ENCODE measurements around the gene DAPK2.

DNA sequence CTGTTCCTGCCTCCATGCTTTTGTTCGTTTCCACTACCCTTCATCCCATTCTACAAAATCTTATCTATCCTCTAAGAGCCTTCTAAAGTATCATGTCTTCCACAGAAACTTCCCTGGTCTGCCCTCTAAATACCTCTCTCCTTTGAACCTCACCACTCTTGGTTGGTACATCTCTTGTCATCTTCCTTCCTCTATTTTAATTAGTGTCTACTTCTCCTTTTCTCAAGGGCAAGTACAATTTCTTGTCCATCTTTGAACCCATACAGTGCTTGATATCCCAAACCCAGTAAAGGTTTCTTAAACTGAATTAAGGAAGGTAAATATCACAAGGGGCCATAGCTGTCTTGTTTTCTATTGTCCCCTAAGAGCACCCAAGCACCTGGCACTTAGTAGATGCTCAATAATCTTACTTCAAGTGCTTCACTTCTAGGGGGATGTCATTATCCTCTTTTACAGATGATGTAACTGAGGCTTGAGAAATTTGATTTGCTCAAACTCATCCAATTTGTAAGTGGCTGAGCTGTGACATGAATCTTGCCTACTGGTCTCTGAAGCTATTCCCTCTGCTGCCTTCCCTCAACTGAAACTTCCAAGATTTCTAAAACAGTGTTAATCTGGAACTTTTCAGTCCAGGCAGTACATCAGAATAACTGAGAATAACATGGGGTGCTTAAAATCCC, 2.6 kb upstream of the DAPK2 start:
- TF ChIP-seq, protein P1, sequence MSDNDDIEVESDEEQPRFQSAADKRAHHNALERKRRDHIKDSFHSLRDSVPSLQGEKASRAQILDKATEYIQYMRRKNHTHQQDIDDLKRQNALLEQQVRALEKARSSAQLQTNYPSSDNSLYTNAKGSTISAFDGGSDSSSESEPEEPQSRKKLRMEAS (CRISPR knock-in tag; IDR thresholded peaks at IDR 0.05), result no peak
- TF ChIP-seq, protein P2, sequence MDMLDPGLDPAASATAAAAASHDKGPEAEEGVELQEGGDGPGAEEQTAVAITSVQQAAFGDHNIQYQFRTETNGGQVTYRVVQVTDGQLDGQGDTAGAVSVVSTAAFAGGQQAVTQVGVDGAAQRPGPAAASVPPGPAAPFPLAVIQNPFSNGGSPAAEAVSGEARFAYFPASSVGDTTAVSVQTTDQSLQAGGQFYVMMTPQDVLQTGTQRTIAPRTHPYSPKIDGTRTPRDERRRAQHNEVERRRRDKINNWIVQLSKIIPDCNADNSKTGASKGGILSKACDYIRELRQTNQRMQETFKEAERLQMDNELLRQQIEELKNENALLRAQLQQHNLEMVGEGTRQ (CRISPR knock-in tag; IDR thresholded peaks at IDR 0.05), result no peak
- TF ChIP-seq FOXP1 (CRISPR knock-in tag; IDR thresholded peaks at IDR 0.05; ENCODE audit: borderline replicate concordance) (no peak), IRF2 (CRISPR knock-in tag; IDR thresholded peaks at IDR 0.05; ENCODE audit: borderline replicate concordance, low read depth) (no peak), CREB1 (CRISPR knock-in tag; IDR thresholded peaks at IDR 0.05) (no peak), CBFB (CRISPR knock-in tag; IDR thresholded peaks at IDR 0.05; ENCODE audit: low read depth) (no peak), MYBL2 (CRISPR knock-in tag; IDR thresholded peaks at IDR 0.05) (no peak), TEAD4 (CRISPR knock-in tag; IDR thresholded peaks at IDR 0.05) (no peak), GABPB1 (CRISPR knock-in tag; IDR thresholded peaks at IDR 0.05) (no peak)
- TF ChIP-seq, protein P3, sequence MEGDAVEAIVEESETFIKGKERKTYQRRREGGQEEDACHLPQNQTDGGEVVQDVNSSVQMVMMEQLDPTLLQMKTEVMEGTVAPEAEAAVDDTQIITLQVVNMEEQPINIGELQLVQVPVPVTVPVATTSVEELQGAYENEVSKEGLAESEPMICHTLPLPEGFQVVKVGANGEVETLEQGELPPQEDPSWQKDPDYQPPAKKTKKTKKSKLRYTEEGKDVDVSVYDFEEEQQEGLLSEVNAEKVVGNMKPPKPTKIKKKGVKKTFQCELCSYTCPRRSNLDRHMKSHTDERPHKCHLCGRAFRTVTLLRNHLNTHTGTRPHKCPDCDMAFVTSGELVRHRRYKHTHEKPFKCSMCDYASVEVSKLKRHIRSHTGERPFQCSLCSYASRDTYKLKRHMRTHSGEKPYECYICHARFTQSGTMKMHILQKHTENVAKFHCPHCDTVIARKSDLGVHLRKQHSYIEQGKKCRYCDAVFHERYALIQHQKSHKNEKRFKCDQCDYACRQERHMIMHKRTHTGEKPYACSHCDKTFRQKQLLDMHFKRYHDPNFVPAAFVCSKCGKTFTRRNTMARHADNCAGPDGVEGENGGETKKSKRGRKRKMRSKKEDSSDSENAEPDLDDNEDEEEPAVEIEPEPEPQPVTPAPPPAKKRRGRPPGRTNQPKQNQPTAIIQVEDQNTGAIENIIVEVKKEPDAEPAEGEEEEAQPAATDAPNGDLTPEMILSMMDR (IDR thresholded peaks at IDR 0.05), result no peak
- TF ChIP-seq, protein P4, sequence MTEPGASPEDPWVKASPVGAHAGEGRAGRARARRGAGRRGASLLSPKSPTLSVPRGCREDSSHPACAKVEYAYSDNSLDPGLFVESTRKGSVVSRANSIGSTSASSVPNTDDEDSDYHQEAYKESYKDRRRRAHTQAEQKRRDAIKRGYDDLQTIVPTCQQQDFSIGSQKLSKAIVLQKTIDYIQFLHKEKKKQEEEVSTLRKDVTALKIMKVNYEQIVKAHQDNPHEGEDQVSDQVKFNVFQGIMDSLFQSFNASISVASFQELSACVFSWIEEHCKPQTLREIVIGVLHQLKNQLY (CRISPR knock-in tag; IDR thresholded peaks at IDR 0.05), result no peak
- TF ChIP-seq, protein P5, sequence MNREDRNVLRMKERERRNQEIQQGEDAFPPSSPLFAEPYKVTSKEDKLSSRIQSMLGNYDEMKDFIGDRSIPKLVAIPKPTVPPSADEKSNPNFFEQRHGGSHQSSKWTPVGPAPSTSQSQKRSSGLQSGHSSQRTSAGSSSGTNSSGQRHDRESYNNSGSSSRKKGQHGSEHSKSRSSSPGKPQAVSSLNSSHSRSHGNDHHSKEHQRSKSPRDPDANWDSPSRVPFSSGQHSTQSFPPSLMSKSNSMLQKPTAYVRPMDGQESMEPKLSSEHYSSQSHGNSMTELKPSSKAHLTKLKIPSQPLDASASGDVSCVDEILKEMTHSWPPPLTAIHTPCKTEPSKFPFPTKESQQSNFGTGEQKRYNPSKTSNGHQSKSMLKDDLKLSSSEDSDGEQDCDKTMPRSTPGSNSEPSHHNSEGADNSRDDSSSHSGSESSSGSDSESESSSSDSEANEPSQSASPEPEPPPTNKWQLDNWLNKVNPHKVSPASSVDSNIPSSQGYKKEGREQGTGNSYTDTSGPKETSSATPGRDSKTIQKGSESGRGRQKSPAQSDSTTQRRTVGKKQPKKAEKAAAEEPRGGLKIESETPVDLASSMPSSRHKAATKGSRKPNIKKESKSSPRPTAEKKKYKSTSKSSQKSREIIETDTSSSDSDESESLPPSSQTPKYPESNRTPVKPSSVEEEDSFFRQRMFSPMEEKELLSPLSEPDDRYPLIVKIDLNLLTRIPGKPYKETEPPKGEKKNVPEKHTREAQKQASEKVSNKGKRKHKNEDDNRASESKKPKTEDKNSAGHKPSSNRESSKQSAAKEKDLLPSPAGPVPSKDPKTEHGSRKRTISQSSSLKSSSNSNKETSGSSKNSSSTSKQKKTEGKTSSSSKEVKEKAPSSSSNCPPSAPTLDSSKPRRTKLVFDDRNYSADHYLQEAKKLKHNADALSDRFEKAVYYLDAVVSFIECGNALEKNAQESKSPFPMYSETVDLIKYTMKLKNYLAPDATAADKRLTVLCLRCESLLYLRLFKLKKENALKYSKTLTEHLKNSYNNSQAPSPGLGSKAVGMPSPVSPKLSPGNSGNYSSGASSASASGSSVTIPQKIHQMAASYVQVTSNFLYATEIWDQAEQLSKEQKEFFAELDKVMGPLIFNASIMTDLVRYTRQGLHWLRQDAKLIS (CRISPR knock-in tag; IDR thresholded peaks at IDR 0.05; ENCODE audit: borderline replicate concordance), result no peak

Measured in WTC11 (cell line).